ENCODE results near the gene ADH6. TPM values are rescaled to one million over a fixed set of nuclear protein-coding genes. Genes with fewer than 3 reads are reported as not detected.
"Not testable (repeated sequence)": the region's sequence is repeated elsewhere in the genome, so short reads cannot be mapped to it uniquely, and the experiment has no call there.

The ADH6 gene
- not detected for total RNA-seq

- DNase-seq: no peak
- Mint-ChIP-seq H3K4me1 (ENCODE audit: low read depth) (no peaks in the 10 kb centered on the region), H3K9me3 (peaks cover 5% of the 10 kb centered on the region), H3K27me3 (ENCODE audit: low read depth) (no peaks in the 10 kb centered on the region), H3K27ac (no peak within 1 kb of the TSS), H3K36me3 (ENCODE audit: low read depth) (no peaks in the 10 kb centered on the region), H3K4me3 (no peak within 1 kb of the TSS)
- CTCF ChIA-PET: no interaction called here
- intact Hi-C loops (cut with micrococcal nuclease): no loop called here
Measured at GRCh38 chr4:99219072-99219471, at the start of gene ADH6. Gene ADH6, minus strand, starts transcription at chr4:99219246. Its CDS starts 94 bp downstream, at chr4:99219152.

- Mint-ChIP-seq H3K27me3 (ENCODE audit: low read depth) (no peaks in the 10 kb centered on the region), H3K27ac (no peak overlapping the region), H3K4me1 (ENCODE audit: low read depth) (no peaks in the 10 kb centered on the region), H3K36me3 (ENCODE audit: low read depth) (no peaks in the 10 kb centered on the region), H3K4me3 (no peak overlapping the region), H3K9me3 (peaks cover 6% of the 10 kb centered on the region)
- CTCF ChIA-PET: interaction anchor here (0.6 to 0.7 kb wide), 2 partner anchors 37 to 873 kb away, joined by 3 to 4 read pairs; no protein-coding TSS in a partner anchor
- DNase-seq: no peak
- intact Hi-C loops (cut with micrococcal nuclease): no loop called here
Measured at GRCh38 chr4:99264927-99265326, 45.9 kb upstream of the ADH6 start.

GRCh38 chr4:99252746-99253145 is 33.7 kb upstream of the ADH6 start:
- no peak overlapping the region for H3K4me3 Mint-ChIP-seq
- H3K27ac Mint-ChIP-seq: no peak overlapping the region
- peaks cover 1% of the 10 kb centered on the region for H3K9me3 Mint-ChIP-seq
- DNase-seq: no peak
- H3K4me1 Mint-ChIP-seq (ENCODE audit: low read depth): no peaks in the 10 kb centered on the region
- no peaks in the 10 kb centered on the region for H3K36me3 Mint-ChIP-seq (ENCODE audit: low read depth)
- CTCF ChIA-PET: no interaction called here
- H3K27me3 Mint-ChIP-seq (ENCODE audit: low read depth): no peaks in the 10 kb centered on the region
- intact Hi-C loops (cut with micrococcal nuclease): no loop called here

- Mint-ChIP-seq H3K9me3 (peaks cover 16% of the 10 kb centered on the region), H3K36me3 (ENCODE audit: low read depth) (no peaks in the 10 kb centered on the region), H3K4me3 (no peak overlapping the region), H3K27ac (no peak overlapping the region), H3K4me1 (ENCODE audit: low read depth) (no peaks in the 10 kb centered on the region), H3K27me3 (ENCODE audit: low read depth) (peaks cover 4% of the 10 kb centered on the region)
- DNase-seq: no peak
- CTCF ChIA-PET: no interaction called here
- intact Hi-C loops (cut with micrococcal nuclease): no loop called here
Measured at GRCh38 chr4:99248714-99249113, 29.7 kb upstream of the ADH6 start.

- intact Hi-C loops (cut with micrococcal nuclease): no loop called here
- DNase-seq: no peak
- peaks cover 2% of the 10 kb centered on the region for H3K27me3 Mint-ChIP-seq (ENCODE audit: low read depth)
- H3K9me3 Mint-ChIP-seq: peaks cover 3% of the 10 kb centered on the region
- H3K4me1 Mint-ChIP-seq (ENCODE audit: low read depth): no peaks in the 10 kb centered on the region
- H3K27ac Mint-ChIP-seq: no peak overlapping the region
- H3K36me3 Mint-ChIP-seq (ENCODE audit: low read depth): no peaks in the 10 kb centered on the region
- H3K4me3 Mint-ChIP-seq: no peak overlapping the region
- CTCF ChIA-PET: interaction anchor here (0.6 kb wide), 1 partner anchor 1105 kb away, joined by 3 read pairs; no protein-coding TSS in a partner anchor
Measured at GRCh38 chr4:99235955-99236354, 16.9 kb upstream of the ADH6 start.

GRCh38 chr4:99234331-99235010 is 15.4 kb upstream of the ADH6 start:
- no peak overlapping the region for H3K4me3 Mint-ChIP-seq
- H3K27ac Mint-ChIP-seq: no peak overlapping the region
- H3K4me1 Mint-ChIP-seq (ENCODE audit: low read depth): no peaks in the 10 kb centered on the region
- H3K27me3 Mint-ChIP-seq (ENCODE audit: low read depth): peaks cover 2% of the 10 kb centered on the region
- no peak for DNase-seq
- CTCF ChIA-PET: no interaction called here
- intact Hi-C loops (cut with micrococcal nuclease): no loop called here
- H3K9me3 Mint-ChIP-seq: peaks cover 7% of the 10 kb centered on the region
- no peaks in the 10 kb centered on the region for H3K36me3 Mint-ChIP-seq (ENCODE audit: low read depth)

GRCh38 chr4:99233397-99233796 is 14.4 kb upstream of the ADH6 start:
- CTCF ChIA-PET: not testable (repeated sequence)

GRCh38 chr4:99228706-99229105 is 9.7 kb upstream of the ADH6 start:
- H3K4me1 Mint-ChIP-seq (ENCODE audit: low read depth); CTCF ChIA-PET; H3K4me3 Mint-ChIP-seq; H3K36me3 Mint-ChIP-seq (ENCODE audit: low read depth); H3K27me3 Mint-ChIP-seq (ENCODE audit: low read depth); intact Hi-C loops (cut with micrococcal nuclease); H3K27ac Mint-ChIP-seq; DNase-seq: not testable (repeated sequence)
- H3K9me3 Mint-ChIP-seq: peaks cover 11% of the 10 kb centered on the region

More at GRCh38 chr4:99233397-99233796, 14.4 kb upstream of the ADH6 start:
- H3K36me3 Mint-ChIP-seq (ENCODE audit: low read depth); intact Hi-C loops (cut with micrococcal nuclease); H3K9me3 Mint-ChIP-seq; H3K4me1 Mint-ChIP-seq (ENCODE audit: low read depth); DNase-seq; H3K4me3 Mint-ChIP-seq; H3K27ac Mint-ChIP-seq; H3K27me3 Mint-ChIP-seq (ENCODE audit: low read depth): not testable (repeated sequence)

GRCh38 chr4:99227646-99228045 is 8.6 kb upstream of the ADH6 start:
- H3K27me3 Mint-ChIP-seq (ENCODE audit: low read depth); H3K4me3 Mint-ChIP-seq; H3K4me1 Mint-ChIP-seq (ENCODE audit: low read depth); intact Hi-C loops (cut with micrococcal nuclease); H3K36me3 Mint-ChIP-seq (ENCODE audit: low read depth); H3K27ac Mint-ChIP-seq; CTCF ChIA-PET; DNase-seq: not testable (repeated sequence)
- H3K9me3 Mint-ChIP-seq: peaks cover 13% of the 10 kb centered on the region

- Mint-ChIP-seq H3K4me1 (ENCODE audit: low read depth) (no peaks in the 10 kb centered on the region), H3K36me3 (ENCODE audit: low read depth) (no peaks in the 10 kb centered on the region), H3K9me3 (peaks cover 5% of the 10 kb centered on the region), H3K27me3 (ENCODE audit: low read depth) (no peaks in the 10 kb centered on the region), H3K4me3 (no peak overlapping the region), H3K27ac (no peak overlapping the region)
- DNase-seq: no peak
- CTCF ChIA-PET: no interaction called here
- intact Hi-C loops (cut with micrococcal nuclease): no loop called here
Measured at GRCh38 chr4:99221980-99222379, 2.9 kb upstream of the ADH6 start.

GRCh38 chr4:99219479-99219878 is 433 bp upstream of the ADH6 start:
- H3K36me3 Mint-ChIP-seq (ENCODE audit: low read depth): no peaks in the 10 kb centered on the region
- H3K27ac Mint-ChIP-seq: no peak overlapping the region
- intact Hi-C loops (cut with micrococcal nuclease): no loop called here
- no peaks in the 10 kb centered on the region for H3K27me3 Mint-ChIP-seq (ENCODE audit: low read depth)
- H3K4me3 Mint-ChIP-seq: no peak overlapping the region
- H3K4me1 Mint-ChIP-seq (ENCODE audit: low read depth): no peaks in the 10 kb centered on the region
- DNase-seq: no peak
- peaks cover 5% of the 10 kb centered on the region for H3K9me3 Mint-ChIP-seq
- CTCF ChIA-PET: no interaction called here

GRCh38 chr4:99215521-99215920 is 3.5 kb downstream of the ADH6 start:
- Mint-ChIP-seq H3K9me3 (peaks cover 3% of the 10 kb centered on the region), H3K4me1 (ENCODE audit: low read depth) (no peaks in the 10 kb centered on the region), H3K4me3 (no peak overlapping the region), H3K27ac (no peak overlapping the region), H3K27me3 (ENCODE audit: low read depth) (no peaks in the 10 kb centered on the region), H3K36me3 (ENCODE audit: low read depth) (no peaks in the 10 kb centered on the region)
- intact Hi-C loops (cut with micrococcal nuclease): no loop called here
- no peak for DNase-seq
- CTCF ChIA-PET: interaction anchor here (0.5 kb wide), 1 partner anchor 1301 kb away, joined by 3 read pairs; no protein-coding TSS in a partner anchor

GRCh38 chr4:99210789-99211188 is 8.3 kb downstream of the ADH6 start:
- no peaks in the 10 kb centered on the region for H3K9me3 Mint-ChIP-seq
- intact Hi-C loops (cut with micrococcal nuclease): no loop called here
- H3K36me3 Mint-ChIP-seq (ENCODE audit: low read depth): no peaks in the 10 kb centered on the region
- no peak overlapping the region for H3K4me3 Mint-ChIP-seq
- H3K27me3 Mint-ChIP-seq (ENCODE audit: low read depth): no peaks in the 10 kb centered on the region
- H3K4me1 Mint-ChIP-seq (ENCODE audit: low read depth): no peaks in the 10 kb centered on the region
- H3K27ac Mint-ChIP-seq: no peak overlapping the region
- no peak for DNase-seq
- CTCF ChIA-PET: interaction anchor here (0.7 to 1.0 kb wide), 2 partner anchors 194 to 215 kb away, joined by 3 read pairs; partner anchors contain the start of gene METAP1

Data from activated naive CD4-positive, alpha-beta T cell treated with anti-CD3 and anti-CD28 coated beads for 36 hours (primary cell).